ENCODE data around the gene ADAMTS2. TPM values are rescaled to one million over a fixed set of nuclear protein-coding genes. Genes with fewer than 3 reads are reported as not detected.

Gene ADAMTS2
- total and polyA plus RNA-seq, 10 donors: 4.0 to 101 (median 47.5) TPM

DNA sequence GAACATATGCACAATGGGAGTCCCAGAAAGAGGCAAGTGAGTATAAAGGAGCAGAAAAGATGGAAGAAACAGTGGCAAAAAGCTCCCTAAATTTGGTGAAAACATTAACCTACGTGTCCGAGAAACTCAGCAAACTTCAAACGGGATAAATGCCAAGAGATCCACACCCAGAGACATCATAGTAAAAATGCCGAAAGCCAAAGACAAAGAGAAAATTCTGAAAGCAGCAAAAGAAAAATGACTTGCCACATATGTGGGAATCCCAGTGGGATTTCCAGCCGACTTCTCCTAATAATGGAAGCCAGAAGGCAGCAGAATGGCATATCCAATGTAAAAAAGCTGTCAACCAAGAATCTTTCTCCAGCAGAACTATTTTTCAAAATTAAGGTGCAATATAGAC, 101.2 kb downstream of the ADAMTS2 start:
- intact Hi-C loops (cut with DNase I; ENCODE audit: low total_unique reads): no loop called here
- DNase-seq: no peak
- TF ChIP-seq, protein P1, sequence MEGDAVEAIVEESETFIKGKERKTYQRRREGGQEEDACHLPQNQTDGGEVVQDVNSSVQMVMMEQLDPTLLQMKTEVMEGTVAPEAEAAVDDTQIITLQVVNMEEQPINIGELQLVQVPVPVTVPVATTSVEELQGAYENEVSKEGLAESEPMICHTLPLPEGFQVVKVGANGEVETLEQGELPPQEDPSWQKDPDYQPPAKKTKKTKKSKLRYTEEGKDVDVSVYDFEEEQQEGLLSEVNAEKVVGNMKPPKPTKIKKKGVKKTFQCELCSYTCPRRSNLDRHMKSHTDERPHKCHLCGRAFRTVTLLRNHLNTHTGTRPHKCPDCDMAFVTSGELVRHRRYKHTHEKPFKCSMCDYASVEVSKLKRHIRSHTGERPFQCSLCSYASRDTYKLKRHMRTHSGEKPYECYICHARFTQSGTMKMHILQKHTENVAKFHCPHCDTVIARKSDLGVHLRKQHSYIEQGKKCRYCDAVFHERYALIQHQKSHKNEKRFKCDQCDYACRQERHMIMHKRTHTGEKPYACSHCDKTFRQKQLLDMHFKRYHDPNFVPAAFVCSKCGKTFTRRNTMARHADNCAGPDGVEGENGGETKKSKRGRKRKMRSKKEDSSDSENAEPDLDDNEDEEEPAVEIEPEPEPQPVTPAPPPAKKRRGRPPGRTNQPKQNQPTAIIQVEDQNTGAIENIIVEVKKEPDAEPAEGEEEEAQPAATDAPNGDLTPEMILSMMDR (IDR thresholded peaks at IDR 0.05 in 8 of 11, conservative IDR thresholded peaks at IDR 0.05 in 3 of 11): no peak
- TF ChIP-seq POLR2AphosphoS5 (IDR thresholded peaks at IDR 0.05): no peak
- TF ChIP-seq POLR2A (IDR thresholded peaks at IDR 0.05): no peak
- 67 to 89% (median 81%) methylated on average over 5 of the region's 5 CpGs for WGBS, 5 donors
- Histone ChIP-seq H3K27me3 (replicated peaks in 1 of 7) (peaks cover 0 to 18% (median 0%) of the 10 kb centered on the region in 7 donors), H3K4me3 (no peak overlapping the region), H3K27ac (no peak overlapping the region), H3K4me1 (peaks cover 0 to 47% (median 18%) of the 10 kb centered on the region in 6 donors), H3K36me3 (no peaks in the 10 kb centered on the region), H3K9me3 (peaks cover 0 to 23% (median 19%) of the 10 kb centered on the region in 8 donors)

DNA sequence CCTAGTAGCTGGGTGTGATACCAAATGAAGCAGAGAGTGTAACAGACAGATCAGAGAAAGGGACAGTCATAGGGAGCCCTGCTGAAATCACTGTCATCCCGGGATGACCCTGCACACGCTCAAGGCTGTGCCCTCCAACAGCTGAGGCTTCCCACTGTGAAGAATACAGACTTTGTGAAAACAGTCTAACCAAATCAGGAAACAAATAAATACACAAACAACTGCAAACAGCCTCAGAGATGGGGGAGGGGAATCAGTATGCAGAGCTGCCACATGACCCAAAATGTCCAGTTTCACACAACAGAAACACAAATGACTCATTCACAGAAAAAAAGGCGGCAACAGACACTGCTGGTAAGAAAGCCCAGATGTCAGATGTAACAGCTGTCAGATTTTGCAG, 101.9 kb downstream of the ADAMTS2 start:
- no peak for TF ChIP-seq POLR2A (IDR thresholded peaks at IDR 0.05)
- no peak for TF ChIP-seq POLR2AphosphoS5 (IDR thresholded peaks at IDR 0.05)
- TF ChIP-seq, protein P1 (IDR thresholded peaks at IDR 0.05 in 8 of 11, conservative IDR thresholded peaks at IDR 0.05 in 3 of 11): no peak
- H3K27me3 ChIP-seq (replicated peaks in 1 of 7): peaks cover 0 to 22% (median 0%) of the 10 kb centered on the region in 7 donors
- H3K9me3 ChIP-seq: peaks cover 0 to 23% (median 19%) of the 10 kb centered on the region in 8 donors
- intact Hi-C loops (cut with DNase I; ENCODE audit: low total_unique reads): no loop called here
- H3K4me1 ChIP-seq: peaks cover 0 to 47% (median 18%) of the 10 kb centered on the region in 6 donors
- WGBS, 5 donors: 32 to 67% (median 57%) methylated on average over 3 of the region's 3 CpGs
- no peak overlapping the region for H3K27ac ChIP-seq
- no peak overlapping the region for H3K4me3 ChIP-seq
- DNase-seq: no peak
- H3K36me3 ChIP-seq: no peaks in the 10 kb centered on the region

DNA sequence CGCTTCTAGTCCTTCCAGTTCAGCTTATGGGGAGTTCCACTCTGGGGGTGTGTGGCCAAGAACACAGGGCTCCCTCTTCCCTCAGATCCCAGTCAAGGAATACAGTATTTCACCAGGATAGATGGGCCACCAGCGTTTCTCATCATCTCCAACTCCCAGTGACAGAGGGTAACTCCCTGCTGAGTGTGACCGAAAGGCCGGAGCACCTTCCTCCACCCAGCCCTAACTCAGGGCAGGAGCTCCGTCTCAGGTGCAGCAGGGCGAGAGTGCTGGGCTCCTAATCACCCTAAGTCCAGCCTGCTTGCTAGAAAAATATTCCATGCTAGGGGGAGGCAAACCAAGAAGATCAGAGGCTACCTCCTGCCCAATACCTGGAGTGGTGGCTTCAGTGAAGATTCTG, 102.6 kb downstream of the ADAMTS2 start:
- peaks cover 0 to 24% (median 19%) of the 10 kb centered on the region in 8 donors for H3K9me3 ChIP-seq
- peak; percentile 34 for DNase-seq
- intact Hi-C loops (cut with DNase I; ENCODE audit: low total_unique reads): no loop called here
- peaks cover 0 to 47% (median 18%) of the 10 kb centered on the region in 6 donors for H3K4me1 ChIP-seq
- TF ChIP-seq POLR2A (IDR thresholded peaks at IDR 0.05) (no peak), POLR2AphosphoS5 (IDR thresholded peaks at IDR 0.05) (no peak)
- TF ChIP-seq, protein P1 (IDR thresholded peaks at IDR 0.05 in 8 of 11, conservative IDR thresholded peaks at IDR 0.05 in 3 of 11): no peak
- H3K27ac ChIP-seq: no peak overlapping the region
- no peak overlapping the region for H3K4me3 ChIP-seq
- WGBS, 5 donors: 88 to 91% (median 89%) methylated on average over 6 of the region's 6 CpGs
- H3K36me3 ChIP-seq: peaks cover 0 to 2% (median 0%) of the 10 kb centered on the region in 6 donors
- H3K27me3 ChIP-seq (replicated peaks in 1 of 7): peaks cover 0 to 28% (median 0%) of the 10 kb centered on the region in 7 donors

DNA sequence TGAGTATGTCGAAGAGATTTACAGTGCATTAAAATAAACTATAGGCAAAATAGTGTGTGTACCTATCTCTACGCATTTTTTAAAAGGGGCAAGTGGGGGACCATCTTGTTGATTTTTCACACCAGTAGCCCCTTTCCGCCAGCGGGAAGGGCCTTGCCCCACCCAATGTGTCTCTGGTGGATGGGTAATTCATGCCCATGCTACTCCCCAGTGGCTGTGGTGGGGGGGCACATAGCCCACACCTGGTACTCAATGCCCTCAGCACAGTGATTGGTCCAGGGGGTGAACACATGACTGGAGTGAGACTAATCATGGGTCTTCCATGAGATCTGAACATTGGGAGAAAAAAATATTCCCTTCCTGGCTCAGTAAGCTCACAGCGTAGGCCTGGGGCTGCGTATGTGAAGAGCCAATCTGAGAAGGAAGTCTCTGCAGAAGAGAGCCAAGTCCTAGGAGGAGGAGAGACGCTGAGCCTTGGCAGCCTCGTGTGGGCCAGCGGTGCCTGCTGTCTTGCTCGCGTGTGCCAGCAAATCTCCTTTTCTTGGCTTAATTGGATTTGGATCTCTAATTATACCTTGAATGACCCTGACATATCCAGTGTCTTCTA, 103.4 kb downstream of the ADAMTS2 start:
- peak; percentile 24 for DNase-seq
- Histone ChIP-seq H3K36me3 (peaks cover 0 to 10% (median 0%) of the 10 kb centered on the region in 6 donors), H3K4me1 (peaks cover 0 to 47% (median 18%) of the 10 kb centered on the region in 6 donors), H3K9me3 (peaks cover 0 to 24% (median 17%) of the 10 kb centered on the region in 8 donors), H3K4me3 (no peak overlapping the region), H3K27ac (peak overlapping the region in 2 of 8 donors; percentile 28 to 47), H3K27me3 (replicated peaks in 1 of 7) (peaks cover 0 to 28% (median 0%) of the 10 kb centered on the region in 7 donors)
- TF ChIP-seq POLR2A (IDR thresholded peaks at IDR 0.05) (no peak), POLR2AphosphoS5 (IDR thresholded peaks at IDR 0.05) (no peak)
- TF ChIP-seq, protein P1 (IDR thresholded peaks at IDR 0.05 in 8 of 11, conservative IDR thresholded peaks at IDR 0.05 in 3 of 11): no peak
- WGBS, 5 donors: 63 to 84% (median 73%) methylated on average over 11 of the region's 11 CpGs
- intact Hi-C loops (cut with DNase I; ENCODE audit: low total_unique reads): no loop called here
